GM23338 (cell line): ENCODE measurements around the gene NAP1L4.
A peak's percentile ranks its signal among the peaks of the same experiment; 100 is the strongest.

ENCODE experiments used
- CREB1 ChIP-seq: fragments of 250-450 bp; sonication (Bioruptor Pico); IDR thresholded peaks from 2 replicates; pipeline ENCODE4 v1.5.0; 2020; ENCODE audit warnings: low read depth, mild to moderate bottlenecking, moderate library complexity
- EZH2 ChIP-seq: fragments of 200-600 bp; sonication (generic); IDR thresholded peaks from one replicate; pipeline ENCODE4 v1.8.0; 2017; ENCODE audit warnings: antibody characterized with exemption, mild to moderate bottlenecking, low read depth; ENCODE audit not compliant: unreplicated experiment
- EZH2phosphoT487 ChIP-seq: fragments of 200-600 bp; sonication (generic); IDR thresholded peaks from one replicate; pipeline ENCODE4 v1.8.1; 2018; ENCODE audit warnings: antibody characterized with exemption; ENCODE audit not compliant: unreplicated experiment
- JUNB ChIP-seq: IDR thresholded peaks from one replicate; pipeline ENCODE4 v1.6.1; 2016; ENCODE audit warnings: antibody characterized with exemption; ENCODE audit not compliant: unreplicated experiment
- POLR2AphosphoS5 ChIP-seq: IDR thresholded peaks from 2 replicates; pipeline ENCODE4 v1.6.1; 2016; ENCODE audit warnings: antibody characterized with exemption, low read depth
- REST ChIP-seq: IDR thresholded peaks from one replicate; pipeline ENCODE4 v1.6.1; 2018; ENCODE audit warnings: antibody characterized with exemption; ENCODE audit not compliant: unreplicated experiment
- STAT1 ChIP-seq: IDR thresholded peaks from one replicate; pipeline ENCODE4 v1.6.1; 2016; ENCODE audit warnings: antibody characterized with exemption; ENCODE audit not compliant: unreplicated experiment
- ZNF114 ChIP-seq: fragments of 250-450 bp; sonication (Bioruptor Pico); IDR thresholded peaks from 2 replicates; pipeline ENCODE4 v1.5.0; 2020; ENCODE audit warnings: mild to moderate bottlenecking, moderate library complexity
- ZNF331 ChIP-seq: fragments of 250-450 bp; sonication (Bioruptor Pico); IDR thresholded peaks from 2 replicates; pipeline ENCODE4 v1.5.0; 2020; ENCODE audit warnings: low read depth, mild to moderate bottlenecking, moderate library complexity
- TF ChIP-seq, protein P1 (sequence below), 2 experiments: fragments of 200-600 bp in 1 of 2; sonication (generic) in 1 of 2; conservative IDR thresholded peaks; 2 replicates each; pipeline versions ENCODE4 v1.5.1 to v1.6.1; 2016 to 2017; ENCODE audit warnings: antibody characterized with exemption in 2 of 2, low read depth in 2 of 2, mild to moderate bottlenecking in 2 of 2, moderate library complexity in 1 of 2
- TF ChIP-seq, protein P2 (sequence below): IDR thresholded peaks from 2 replicates; pipeline ENCODE4 v1.6.1; 2016; ENCODE audit warnings: antibody characterized with exemption

- TF ChIP-seq, protein P1, sequence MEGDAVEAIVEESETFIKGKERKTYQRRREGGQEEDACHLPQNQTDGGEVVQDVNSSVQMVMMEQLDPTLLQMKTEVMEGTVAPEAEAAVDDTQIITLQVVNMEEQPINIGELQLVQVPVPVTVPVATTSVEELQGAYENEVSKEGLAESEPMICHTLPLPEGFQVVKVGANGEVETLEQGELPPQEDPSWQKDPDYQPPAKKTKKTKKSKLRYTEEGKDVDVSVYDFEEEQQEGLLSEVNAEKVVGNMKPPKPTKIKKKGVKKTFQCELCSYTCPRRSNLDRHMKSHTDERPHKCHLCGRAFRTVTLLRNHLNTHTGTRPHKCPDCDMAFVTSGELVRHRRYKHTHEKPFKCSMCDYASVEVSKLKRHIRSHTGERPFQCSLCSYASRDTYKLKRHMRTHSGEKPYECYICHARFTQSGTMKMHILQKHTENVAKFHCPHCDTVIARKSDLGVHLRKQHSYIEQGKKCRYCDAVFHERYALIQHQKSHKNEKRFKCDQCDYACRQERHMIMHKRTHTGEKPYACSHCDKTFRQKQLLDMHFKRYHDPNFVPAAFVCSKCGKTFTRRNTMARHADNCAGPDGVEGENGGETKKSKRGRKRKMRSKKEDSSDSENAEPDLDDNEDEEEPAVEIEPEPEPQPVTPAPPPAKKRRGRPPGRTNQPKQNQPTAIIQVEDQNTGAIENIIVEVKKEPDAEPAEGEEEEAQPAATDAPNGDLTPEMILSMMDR (conservative IDR thresholded peaks at IDR 0.05; ENCODE audit: low read depth in 2 of 2) = peak in 1 of 2 experiments; percentile 36; a peak in 1 of 4 replicates
- peak; percentile 25 for TF ChIP-seq EZH2
- TF ChIP-seq CREB1 (CRISPR knock-in tag) = peak; percentile 24; the same call in 1 of the 2 replicates
- no peak for TF ChIP-seq ZNF114 (CRISPR knock-in tag)
- TF ChIP-seq JUNB = no peak
- no peak for TF ChIP-seq POLR2AphosphoS5
- TF ChIP-seq REST = no peak
- TF ChIP-seq EZH2phosphoT487 = no peak
- TF ChIP-seq, protein P2, sequence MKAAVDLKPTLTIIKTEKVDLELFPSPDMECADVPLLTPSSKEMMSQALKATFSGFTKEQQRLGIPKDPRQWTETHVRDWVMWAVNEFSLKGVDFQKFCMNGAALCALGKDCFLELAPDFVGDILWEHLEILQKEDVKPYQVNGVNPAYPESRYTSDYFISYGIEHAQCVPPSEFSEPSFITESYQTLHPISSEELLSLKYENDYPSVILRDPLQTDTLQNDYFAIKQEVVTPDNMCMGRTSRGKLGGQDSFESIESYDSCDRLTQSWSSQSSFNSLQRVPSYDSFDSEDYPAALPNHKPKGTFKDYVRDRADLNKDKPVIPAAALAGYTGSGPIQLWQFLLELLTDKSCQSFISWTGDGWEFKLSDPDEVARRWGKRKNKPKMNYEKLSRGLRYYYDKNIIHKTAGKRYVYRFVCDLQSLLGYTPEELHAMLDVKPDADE = no peak
- no peak for TF ChIP-seq STAT1
- TF ChIP-seq ZNF331 = no peak
These were observed 62.0 kb downstream of the NAP1L4 start for GRCh38 chr11:2929950-2930703.
